ENCODE data around the gene CAMSAP3. TPM values are rescaled to one million over a fixed set of nuclear protein-coding genes. Genes with fewer than 3 reads are reported as not detected.

Gene CAMSAP3
- total RNA-seq, 1 experiment from 2014 or later: 16.6 TPM

GRCh38 chr19:7554990-7555864 is 40.4 kb upstream of the CAMSAP3 start:
- Histone ChIP-seq H3K9ac (ENCODE audit: low read length) (no peak overlapping the region), H3K4me3 (ENCODE audit: low read length) (no peak overlapping the region), H3K36me3 (ENCODE audit: low read depth, low read length) (peaks cover 59% of the 10 kb centered on the region), H3K4me1 (ENCODE audit: insufficient read depth, low read length) (no peaks in the 10 kb centered on the region), H3K9me3 (ENCODE audit: low read length) (no peaks in the 10 kb centered on the region), H3K27me3 (ENCODE audit: low read length) (no peaks in the 10 kb centered on the region), H4K20me1 (ENCODE audit: low read length) (no peaks in the 10 kb centered on the region), H3K4me2 (ENCODE audit: low read length) (no peak overlapping the region), H2AFZ (ENCODE audit: low read length) (no peak overlapping the region), H3K27ac (ENCODE audit: low read length) (no peak overlapping the region), H3K9me2 (replicated peaks; ENCODE audit: low read length) (no peaks in the 10 kb centered on the region), H3F3A (ENCODE audit: low read length, unreplicated experiment) (no peaks in the 10 kb centered on the region), H3K79me2 (ENCODE audit: low read length) (no peaks in the 10 kb centered on the region)
- intact Hi-C loops (cut with micrococcal nuclease): no loop called here
- DNase-seq: no peak
- CTCF ChIA-PET: interaction anchor here (0.6 to 0.7 kb wide), 3 partner anchors 13 to 126 kb away, joined by 3 read pairs; partner anchors contain the start of gene TRAPPC5
- POLR2A ChIA-PET (ENCODE audit: unreplicated experiment): no interaction called here
- TF ChIP-seq EZH2 (IDR thresholded peaks at IDR 0.05; ENCODE audit: low read length, unreplicated experiment) (no peak), EZH2phosphoT487 (IDR thresholded peaks at IDR 0.05; ENCODE audit: borderline replicate concordance, low read length) (no peak)
- TF ChIP-seq, protein P1, sequence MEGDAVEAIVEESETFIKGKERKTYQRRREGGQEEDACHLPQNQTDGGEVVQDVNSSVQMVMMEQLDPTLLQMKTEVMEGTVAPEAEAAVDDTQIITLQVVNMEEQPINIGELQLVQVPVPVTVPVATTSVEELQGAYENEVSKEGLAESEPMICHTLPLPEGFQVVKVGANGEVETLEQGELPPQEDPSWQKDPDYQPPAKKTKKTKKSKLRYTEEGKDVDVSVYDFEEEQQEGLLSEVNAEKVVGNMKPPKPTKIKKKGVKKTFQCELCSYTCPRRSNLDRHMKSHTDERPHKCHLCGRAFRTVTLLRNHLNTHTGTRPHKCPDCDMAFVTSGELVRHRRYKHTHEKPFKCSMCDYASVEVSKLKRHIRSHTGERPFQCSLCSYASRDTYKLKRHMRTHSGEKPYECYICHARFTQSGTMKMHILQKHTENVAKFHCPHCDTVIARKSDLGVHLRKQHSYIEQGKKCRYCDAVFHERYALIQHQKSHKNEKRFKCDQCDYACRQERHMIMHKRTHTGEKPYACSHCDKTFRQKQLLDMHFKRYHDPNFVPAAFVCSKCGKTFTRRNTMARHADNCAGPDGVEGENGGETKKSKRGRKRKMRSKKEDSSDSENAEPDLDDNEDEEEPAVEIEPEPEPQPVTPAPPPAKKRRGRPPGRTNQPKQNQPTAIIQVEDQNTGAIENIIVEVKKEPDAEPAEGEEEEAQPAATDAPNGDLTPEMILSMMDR (conservative IDR thresholded peaks at IDR 0.05; ENCODE audit: low read depth, low read length): no peak
- ATAC-seq: peak; percentile 27
- BruUV-seq (replicated peaks): no TSS peak

DNA sequence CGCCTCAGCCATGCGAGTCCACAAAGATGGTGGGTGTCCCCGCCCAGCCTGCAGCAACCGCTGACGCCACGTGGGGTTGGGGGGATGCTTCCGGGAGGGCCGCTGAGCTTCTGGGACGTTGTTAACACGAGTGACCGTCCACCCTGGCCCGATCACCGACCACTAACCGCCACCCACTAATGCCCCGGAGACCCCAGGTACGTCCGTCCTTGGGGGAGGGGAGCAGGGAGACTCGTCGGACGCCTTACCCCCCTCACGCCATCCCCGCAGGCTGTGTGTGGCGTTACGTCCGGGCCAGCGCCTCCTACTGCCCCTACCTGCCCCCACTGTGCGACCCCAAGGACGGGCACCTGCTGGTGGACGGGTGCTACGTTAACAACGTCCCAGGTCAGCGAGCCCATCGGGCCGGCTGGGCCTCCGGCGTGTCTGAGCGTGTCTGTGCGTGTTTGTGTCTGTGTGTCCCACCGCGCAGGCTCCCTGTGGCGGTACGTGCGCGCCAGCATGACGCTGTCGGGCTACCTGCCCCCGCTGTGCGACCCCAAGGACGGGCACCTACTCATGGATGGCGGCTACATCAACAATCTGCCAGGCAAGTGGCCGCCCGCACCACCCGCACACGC is 38.9 kb upstream of the CAMSAP3 start:
- BruUV-seq (replicated peaks): no TSS peak
- ATAC-seq (no peak), DNase-seq (no peak)
- POLR2A ChIA-PET (ENCODE audit: unreplicated experiment): no interaction called here
- H3K9me3 ChIP-seq (ENCODE audit: low read length): no peaks in the 10 kb centered on the region
- no peaks in the 10 kb centered on the region for H3K4me1 ChIP-seq (ENCODE audit: insufficient read depth, low read length)
- H3K4me3 ChIP-seq (ENCODE audit: low read length): no peak overlapping the region
- TF ChIP-seq EZH2phosphoT487 (IDR thresholded peaks at IDR 0.05; ENCODE audit: borderline replicate concordance, low read length): no peak
- TF ChIP-seq EZH2 (IDR thresholded peaks at IDR 0.05; ENCODE audit: low read length, unreplicated experiment): no peak
- TF ChIP-seq, protein P1 (conservative IDR thresholded peaks at IDR 0.05; ENCODE audit: low read depth, low read length): no peak
- no peak overlapping the region for H3K27ac ChIP-seq (ENCODE audit: low read length)
- CTCF ChIA-PET: no interaction called here
- no peak overlapping the region for H3K9ac ChIP-seq (ENCODE audit: low read length)
- H2AFZ ChIP-seq (ENCODE audit: low read length): no peak overlapping the region
- no peaks in the 10 kb centered on the region for H3K27me3 ChIP-seq (ENCODE audit: low read length)
- no peak overlapping the region for H3K4me2 ChIP-seq (ENCODE audit: low read length)
- no peaks in the 10 kb centered on the region for H3K9me2 ChIP-seq (replicated peaks; ENCODE audit: low read length)
- H3F3A ChIP-seq (ENCODE audit: low read length, unreplicated experiment): no peaks in the 10 kb centered on the region
- intact Hi-C loops (cut with micrococcal nuclease): no loop called here
- no peaks in the 10 kb centered on the region for H3K79me2 ChIP-seq (ENCODE audit: low read length)
- peaks cover 56% of the 10 kb centered on the region for H3K36me3 ChIP-seq (ENCODE audit: low read depth, low read length)
- no peaks in the 10 kb centered on the region for H4K20me1 ChIP-seq (ENCODE audit: low read length)

DNA sequence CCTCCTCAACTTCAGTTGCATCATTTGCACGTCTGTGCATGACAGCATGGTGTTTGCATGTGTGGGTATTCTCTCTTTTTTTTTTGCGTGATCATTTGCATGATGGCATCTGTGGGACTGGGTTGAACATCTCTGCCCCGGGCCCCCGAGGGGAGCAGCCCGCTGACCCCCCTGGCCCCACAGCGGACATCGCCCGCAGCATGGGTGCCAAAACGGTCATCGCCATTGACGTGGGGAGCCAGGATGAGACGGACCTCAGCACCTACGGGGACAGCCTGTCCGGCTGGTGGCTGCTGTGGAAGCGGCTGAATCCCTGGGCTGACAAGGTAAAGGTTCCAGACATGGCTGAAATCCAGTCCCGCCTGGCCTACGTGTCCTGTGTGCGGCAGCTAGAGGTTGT is 37.0 kb upstream of the CAMSAP3 start:
- TF ChIP-seq, protein P1 (conservative IDR thresholded peaks at IDR 0.05; ENCODE audit: low read depth, low read length): no peak
- no peak for TF ChIP-seq EZH2phosphoT487 (IDR thresholded peaks at IDR 0.05; ENCODE audit: borderline replicate concordance, low read length)
- TF ChIP-seq EZH2 (IDR thresholded peaks at IDR 0.05; ENCODE audit: low read length, unreplicated experiment): no peak
- DNase-seq: no peak
- Histone ChIP-seq H3K9me2 (replicated peaks; ENCODE audit: low read length) (no peaks in the 10 kb centered on the region), H3K79me2 (ENCODE audit: low read length) (no peaks in the 10 kb centered on the region), H3K27me3 (ENCODE audit: low read length) (no peaks in the 10 kb centered on the region), H3K9me3 (ENCODE audit: low read length) (no peaks in the 10 kb centered on the region), H3F3A (ENCODE audit: low read length, unreplicated experiment) (no peaks in the 10 kb centered on the region), H3K36me3 (ENCODE audit: low read depth, low read length) (peaks cover 53% of the 10 kb centered on the region), H3K4me3 (ENCODE audit: low read length) (no peak overlapping the region), H3K27ac (ENCODE audit: low read length) (no peak overlapping the region), H3K4me1 (ENCODE audit: insufficient read depth, low read length) (no peaks in the 10 kb centered on the region), H3K4me2 (ENCODE audit: low read length) (no peak overlapping the region), H3K9ac (ENCODE audit: low read length) (no peak overlapping the region), H4K20me1 (ENCODE audit: low read length) (no peaks in the 10 kb centered on the region), H2AFZ (ENCODE audit: low read length) (no peak overlapping the region)
- no TSS peak for BruUV-seq (replicated peaks)
- ATAC-seq: no peak
- POLR2A ChIA-PET (ENCODE audit: unreplicated experiment): no interaction called here
- CTCF ChIA-PET: no interaction called here
- intact Hi-C loops (cut with micrococcal nuclease): no loop called here
